GM20431 (cell line): ENCODE data around the gene HSCB.
"Not testable (repeated sequence)": the region's sequence is repeated elsewhere in the genome, so short reads cannot be mapped to it uniquely, and the experiment has no call there.

Experiments
- in situ Hi-C: fragments of 300-500 bp; cut with MseI, MboI; formaldehyde crosslinking; loops from one replicate; pipeline ENCODE4 v1.15.0; 2020; ENCODE audit warnings: low sequenced_read_pairs; ENCODE audit not compliant: unreplicated experiment

The HSCB gene, protein sequence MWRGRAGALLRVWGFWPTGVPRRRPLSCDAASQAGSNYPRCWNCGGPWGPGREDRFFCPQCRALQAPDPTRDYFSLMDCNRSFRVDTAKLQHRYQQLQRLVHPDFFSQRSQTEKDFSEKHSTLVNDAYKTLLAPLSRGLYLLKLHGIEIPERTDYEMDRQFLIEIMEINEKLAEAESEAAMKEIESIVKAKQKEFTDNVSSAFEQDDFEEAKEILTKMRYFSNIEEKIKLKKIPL

DNA sequence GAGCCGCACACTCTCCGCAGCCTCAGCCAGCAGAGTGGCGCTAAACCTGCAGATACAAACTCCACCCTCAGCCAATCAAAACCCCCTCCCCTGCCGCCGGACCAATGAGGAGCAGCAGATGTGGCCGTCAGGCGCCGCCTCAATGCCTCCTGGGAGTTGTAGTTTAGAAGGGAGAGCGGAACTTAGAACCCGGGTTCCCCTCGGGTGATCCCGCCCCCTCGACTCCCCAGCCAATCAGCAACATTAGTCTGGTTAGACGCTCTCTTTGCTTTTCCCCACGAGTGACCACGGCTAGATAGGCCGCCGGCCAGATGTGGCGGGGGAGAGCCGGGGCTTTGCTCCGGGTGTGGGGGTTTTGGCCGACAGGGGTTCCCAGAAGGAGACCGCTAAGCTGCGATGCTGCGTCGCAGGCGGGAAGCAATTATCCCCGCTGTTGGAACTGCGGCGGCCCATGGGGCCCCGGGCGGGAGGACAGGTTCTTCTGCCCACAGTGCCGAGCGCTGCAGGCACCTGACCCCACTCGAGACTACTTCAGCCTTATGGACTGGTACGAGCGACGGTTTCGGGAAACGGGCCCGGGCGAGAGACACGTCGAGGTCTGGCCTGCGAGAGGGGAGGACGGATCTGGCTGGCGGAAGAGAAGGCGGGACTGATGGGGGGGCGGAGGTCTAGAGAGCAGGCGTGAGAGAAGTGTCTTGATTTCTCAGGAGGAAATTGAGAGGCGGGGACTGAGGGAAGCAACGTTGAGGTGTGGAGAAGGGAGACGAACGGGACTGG, at the start of gene HSCB, which contains the start of gene CHEK2:
TSS of gene HSCB (plus strand) at position 255 of the 777 bp plus-strand sequence. CDS start at position 312, 57 bp downstream.
TSS of gene CHEK2 (minus strand) at position 36 of the 777 bp plus-strand sequence. CDS start 7,099 bp downstream, outside the sequence.
- in situ Hi-C loops = no loop called here

DNA sequence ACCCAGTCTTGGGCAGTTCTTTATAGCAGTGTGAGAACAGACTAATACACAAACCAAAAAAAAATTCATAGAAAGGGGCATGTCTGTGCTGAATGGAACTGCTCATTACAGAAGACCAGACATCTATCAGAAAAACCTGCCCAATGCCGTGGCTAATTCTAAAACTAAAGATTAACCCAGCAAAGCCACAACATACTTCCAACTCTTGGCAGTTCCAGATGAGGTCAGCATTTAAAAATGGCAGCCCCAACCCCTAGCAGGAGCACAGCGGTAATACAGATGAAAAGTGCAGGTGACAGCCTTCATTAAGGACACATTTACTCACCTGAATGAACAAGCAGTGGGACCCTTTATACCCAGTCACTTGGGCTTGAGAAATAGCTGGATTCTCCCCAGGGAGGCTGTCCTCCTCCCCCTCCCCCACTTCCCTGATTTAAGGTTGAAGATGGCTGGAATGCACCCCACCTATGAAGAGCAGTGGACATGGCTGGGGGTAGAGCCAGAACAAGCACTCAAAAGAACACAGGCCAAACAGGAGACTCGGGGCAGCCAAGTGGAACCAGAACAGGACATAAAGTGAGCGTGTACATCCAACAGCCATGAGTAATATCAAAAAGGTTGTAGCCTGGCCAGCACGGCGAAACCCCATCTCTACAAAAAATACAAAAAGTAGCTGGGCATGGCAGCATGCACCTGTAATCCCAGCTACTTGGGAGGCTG, 48.6 kb upstream of the HSCB start:
- in situ Hi-C loops = not testable (repeated sequence)

DNA sequence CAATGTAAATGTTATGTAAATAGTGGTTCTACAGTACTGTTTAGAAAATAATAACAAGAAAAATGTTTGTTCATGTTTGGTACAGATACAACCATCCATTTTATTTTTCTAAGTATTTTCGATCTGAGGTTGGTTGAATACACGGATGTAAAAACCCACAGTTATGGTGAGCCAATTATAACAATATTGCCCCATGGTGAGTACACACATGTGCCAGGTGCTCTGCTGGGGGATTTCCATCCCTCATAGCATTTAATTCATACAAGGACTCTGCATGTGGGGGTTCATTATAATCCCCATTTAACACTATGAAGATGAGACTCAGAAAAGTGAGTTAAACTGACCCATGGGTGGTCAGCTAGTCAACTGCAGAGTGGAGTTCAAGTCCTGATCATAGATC, 38.9 kb upstream of the HSCB start:
- in situ Hi-C loops = no loop called here

DNA sequence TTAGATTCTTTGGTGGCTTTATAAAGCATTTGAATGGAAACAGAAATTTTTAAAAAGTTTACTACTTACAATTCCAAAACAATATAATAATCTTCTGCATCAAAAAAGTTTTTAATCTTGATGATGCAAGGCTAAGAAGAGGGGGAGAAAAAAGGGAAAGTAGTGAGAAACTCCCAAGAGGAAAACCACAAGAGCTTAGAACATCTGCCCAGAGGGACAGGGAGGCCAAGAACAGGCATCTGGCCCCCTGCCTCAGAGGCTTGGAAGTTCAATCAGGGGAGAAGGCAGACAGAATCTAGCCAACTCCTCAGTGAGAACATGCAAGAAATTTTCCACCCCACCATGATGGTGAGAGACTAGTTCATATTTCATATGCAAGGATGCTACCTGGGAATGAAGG, 38.4 kb upstream of the HSCB start:
- in situ Hi-C loops = no loop called here

DNA sequence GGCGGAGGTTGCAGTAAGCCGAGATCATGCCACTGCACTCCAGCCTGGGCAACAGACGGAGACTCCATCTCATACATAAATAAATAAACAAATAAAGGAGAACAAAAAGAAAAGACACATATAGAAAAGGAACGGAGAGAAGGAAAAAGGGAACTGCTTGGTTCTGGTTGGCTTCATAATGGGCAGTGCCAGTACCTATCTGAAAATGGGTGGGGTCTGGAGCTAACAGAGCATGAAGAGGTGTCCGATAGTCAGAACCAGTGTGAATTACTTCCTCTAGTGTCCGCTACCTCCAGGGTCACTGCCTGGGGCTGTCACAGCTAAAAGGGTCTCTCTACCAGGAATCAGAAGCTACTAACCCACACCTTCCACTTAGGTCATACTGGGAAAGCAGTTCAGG, 35.0 kb upstream of the HSCB start:
- in situ Hi-C loops = no loop called here

DNA sequence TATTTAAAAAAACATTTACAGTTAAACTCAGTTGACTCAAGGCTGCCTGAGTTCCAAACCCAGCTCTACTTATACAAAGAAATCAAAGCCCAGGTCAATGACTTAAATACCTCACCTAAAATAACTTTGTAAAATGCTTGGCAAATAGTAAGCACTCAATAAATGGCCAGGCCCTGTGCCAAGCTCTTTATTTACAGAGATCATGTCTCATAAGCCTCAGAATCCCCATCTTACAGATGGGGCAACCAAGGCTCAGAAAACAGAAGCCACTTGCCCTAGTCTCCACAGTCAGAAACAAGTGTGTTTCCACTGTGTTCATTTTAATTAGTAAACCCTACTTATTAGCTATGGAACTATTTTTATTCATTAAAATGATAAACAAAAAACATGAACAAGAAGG, 31.7 kb upstream of the HSCB start:
- in situ Hi-C loops = no loop called here

DNA sequence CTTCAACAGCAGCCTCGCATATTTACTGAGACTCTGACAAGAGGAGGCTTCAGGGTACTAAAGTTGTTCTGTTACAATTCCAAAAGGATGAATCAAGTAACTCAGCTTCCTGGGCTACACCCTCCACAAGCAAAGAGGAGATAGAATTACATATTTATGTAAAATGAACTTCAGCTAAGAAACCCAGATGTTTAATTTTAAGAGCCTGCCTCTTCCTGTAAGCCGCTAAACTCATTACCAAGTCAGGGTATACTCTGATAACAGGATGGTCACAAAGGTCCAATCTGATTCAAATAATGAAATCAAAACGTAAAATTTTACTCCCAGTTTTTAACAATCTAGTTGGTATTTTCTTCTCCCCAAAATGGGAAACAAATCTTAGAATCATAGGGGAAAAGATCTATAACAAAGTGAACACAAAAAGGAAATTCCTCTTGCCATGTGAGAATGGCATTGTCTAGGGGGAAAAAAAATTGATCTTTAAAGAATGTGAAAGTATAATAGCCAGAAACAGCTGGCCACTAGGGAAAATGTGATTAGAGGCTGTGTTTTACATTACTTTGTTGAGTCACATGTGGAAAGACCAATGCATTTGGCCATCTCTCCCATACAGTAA, 31.2 kb upstream of the HSCB start:
- in situ Hi-C loops = no loop called here

DNA sequence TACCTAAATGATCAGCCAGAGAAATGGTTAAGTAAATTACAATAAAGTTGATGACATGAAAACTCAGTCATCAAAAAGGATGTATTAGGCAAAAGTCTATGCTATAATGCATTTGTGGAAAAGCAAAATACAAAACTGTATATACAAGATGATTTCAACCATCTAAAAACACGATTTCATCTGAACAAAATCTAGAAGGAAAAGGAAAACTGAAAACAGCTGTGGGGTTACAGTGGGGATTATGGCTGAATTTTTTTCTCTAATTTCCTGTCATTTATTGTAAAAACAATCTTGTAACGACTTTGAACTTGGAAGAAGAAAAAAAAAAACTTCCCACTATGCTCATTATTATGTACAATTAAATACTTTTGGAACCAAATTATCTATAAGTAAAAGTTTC, 30.5 kb upstream of the HSCB start:
- in situ Hi-C loops = no loop called here

DNA sequence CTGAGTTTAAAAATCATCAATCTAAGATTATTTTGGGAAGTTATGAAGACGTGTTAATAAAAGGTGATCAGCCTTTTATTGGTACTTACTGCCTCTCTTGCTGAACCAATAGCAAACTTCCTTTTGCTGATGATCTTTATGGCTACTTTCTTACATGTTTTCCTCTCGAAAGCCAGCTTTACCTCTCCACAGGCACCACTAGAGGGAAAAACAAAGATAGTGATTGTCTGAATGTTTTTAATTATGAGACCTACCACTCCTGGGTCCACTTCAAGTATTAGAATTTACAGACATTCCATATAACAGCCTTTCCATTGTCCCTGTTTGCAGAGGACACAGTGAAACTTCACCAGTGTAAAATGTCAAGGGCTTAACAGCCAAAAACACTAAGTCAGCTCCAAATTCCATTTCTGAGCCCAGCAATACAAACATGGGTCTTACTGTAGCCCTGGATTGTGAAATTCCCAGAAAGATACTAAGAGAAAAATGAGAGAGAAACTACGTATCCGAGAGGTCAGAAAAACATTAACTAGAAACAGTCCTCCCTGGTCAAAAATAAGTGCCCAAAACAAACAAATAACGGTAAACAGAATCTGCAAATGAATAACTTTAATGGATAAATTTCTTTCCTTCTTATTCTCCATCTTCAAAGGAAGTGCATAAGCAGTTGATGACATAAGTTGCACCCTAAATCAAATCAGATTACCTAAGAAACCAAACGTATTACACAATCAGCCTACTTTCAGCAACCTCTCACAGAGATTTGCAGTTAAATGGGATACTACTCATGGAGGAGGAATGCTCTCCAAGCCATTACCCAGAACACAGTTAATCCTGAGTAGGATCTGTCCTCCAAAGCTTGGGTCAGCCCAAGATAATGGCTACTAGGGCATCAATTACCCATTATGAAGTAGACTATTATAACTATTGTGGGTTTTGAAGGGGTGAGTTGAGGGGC, 29.7 kb upstream of the HSCB start:
- in situ Hi-C loops = no loop called here

DNA sequence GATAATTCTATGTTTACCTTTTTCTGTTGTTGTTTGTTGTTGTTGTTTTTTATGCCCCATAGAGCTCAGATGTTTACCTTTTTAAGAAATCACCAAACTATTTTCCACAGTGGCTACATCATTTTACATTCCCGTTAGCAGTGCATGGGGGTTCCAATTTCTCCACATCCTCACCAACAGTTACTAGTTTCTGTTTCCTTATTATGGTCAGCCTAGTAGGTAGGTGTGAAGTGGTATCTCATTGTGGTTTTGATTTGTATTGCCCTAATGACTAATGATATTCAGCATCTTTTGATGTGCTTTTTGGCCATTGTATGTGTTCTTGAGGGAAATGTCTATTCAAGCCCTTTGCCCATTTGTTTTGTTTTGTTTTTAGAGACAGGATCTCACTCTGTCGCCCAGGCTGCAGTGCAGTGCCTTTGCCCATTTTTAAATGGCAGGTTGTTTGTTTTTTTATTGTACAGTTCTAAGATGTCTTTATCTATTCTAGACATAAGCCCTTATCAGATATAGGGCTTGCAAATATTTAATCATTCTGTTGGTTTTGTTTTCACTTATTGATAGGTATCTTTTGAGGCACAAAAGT, 27.7 kb upstream of the HSCB start:
- in situ Hi-C loops = no loop called here

DNA sequence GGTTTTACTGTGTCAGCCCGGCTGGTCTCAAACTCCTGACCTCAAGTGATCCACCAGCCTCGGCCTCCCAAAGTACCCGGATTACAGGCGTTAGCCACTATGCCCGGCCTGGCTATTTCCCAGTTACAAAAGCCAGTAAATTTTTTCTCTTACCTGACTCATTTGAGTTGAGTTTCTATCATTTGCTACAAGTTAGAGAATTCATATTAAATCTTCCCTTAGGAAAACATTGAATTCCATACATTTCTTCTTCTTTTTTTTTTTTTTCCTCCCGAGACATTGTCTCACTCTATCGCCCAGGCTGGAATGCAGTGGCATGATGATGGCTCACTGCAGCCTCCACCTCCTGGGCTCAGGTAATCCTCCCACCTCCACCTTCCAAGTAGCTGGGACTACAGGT, 26.2 kb upstream of the HSCB start:
- in situ Hi-C loops = no loop called here

DNA sequence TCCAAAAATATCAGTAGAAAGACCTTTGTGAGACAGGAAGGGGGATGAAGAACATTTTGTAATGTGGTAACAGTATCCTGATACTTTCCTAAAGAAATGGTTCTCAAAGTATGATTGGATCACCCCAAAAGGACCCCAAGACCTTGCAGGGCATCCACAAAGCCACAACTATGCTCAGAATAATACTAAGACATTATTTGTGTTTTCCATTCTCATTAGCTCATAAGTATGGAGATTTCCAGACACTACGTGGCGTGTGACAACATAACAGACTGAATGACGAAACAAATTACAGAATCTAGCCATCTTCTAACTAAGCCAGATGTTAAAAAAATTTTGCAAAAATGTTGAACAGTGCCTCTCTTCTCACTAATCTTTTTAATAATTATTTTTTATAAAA, 25.2 kb upstream of the HSCB start:
- in situ Hi-C loops = no loop called here

DNA sequence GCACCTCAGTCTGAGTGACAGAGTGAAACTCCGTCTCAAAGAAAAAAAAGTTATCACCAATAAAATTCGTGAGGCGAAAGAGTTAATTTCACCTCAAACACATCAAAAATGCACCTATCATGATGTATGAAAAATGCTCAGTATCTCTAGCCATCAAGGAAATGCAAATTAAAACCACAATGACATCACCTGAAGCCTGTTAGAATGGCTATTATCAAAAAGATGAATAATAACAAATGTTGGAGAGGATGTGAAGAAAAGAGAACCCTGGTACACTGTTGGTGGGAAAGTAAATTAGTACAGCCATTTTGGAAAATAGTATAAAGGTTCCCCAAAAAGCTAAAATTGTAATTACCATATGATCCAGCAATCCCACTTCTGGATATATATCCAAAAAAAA, 23.8 kb upstream of the HSCB start:
- in situ Hi-C loops = no loop called here

DNA sequence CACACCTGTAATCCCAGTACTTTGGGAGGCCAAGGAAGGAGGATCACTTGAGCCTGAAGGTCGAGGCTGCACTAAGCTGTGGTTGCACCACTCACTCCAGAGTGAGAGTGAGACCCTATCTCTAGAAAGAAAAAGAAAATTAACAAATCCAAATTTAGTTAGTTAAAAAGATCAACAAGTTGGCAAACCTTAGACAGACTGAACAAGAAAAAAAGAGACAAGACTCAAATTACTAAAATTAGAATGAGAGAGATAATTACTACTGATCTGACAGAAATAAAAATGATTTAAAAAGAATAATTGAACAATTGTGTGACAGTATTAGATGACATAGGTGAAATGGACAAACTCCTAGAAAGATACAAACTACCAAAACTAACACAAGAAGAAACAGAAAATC, 13.8 kb upstream of the HSCB start:
- in situ Hi-C loops = no loop called here

DNA sequence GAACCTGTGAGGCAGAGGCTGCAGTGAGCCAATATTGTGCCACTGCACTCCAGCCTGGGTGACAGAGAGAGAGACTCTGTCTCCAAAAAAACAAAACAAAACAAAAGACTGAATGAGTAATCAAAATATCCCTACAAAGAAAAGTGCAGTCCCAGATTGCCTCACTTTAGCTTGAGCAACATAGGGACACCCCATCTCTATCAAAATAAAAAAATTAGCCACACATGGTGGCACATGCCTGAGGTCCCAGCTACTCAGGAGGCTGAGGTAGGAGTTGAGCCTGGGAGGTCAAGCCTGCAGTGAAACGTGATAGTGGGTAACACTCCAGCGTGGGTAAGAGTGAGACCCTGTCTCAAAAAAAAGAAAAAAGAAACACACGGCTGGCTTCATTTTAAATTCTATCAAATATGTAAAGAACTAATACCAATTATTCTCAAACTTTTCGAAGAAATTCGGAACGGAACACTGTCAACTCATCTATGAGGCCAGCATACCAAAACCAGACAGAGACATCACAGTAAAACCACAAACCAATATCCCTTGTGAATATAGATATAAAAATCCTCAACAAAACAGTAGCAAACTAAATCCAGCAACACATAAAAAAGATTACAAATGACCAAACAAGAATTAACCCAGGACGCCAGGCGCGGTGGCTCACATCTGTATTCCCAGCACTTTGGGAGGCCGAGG, 13.1 kb upstream of the HSCB start:
- in situ Hi-C loops = no loop called here

DNA sequence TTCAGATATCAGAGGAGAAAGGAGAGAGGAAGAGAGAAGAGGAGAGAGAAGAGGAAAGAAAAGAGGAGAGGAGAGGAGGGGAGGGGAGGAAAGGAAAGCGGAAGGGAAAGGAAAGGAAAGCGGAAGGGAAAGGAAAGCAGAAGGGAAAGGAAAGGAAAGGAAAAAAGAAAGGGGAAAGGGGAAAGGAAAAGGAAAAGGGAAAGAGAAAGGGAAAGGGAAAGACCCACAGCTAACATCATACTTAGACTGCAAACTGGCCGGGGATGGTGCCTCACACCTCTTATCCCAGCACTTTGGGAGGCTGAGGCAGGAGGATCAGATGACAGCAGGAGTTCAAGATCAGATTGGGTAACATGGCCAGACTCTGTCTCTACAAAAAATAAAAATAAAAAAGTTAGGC, 11.7 kb upstream of the HSCB start:
- in situ Hi-C loops = no loop called here

DNA sequence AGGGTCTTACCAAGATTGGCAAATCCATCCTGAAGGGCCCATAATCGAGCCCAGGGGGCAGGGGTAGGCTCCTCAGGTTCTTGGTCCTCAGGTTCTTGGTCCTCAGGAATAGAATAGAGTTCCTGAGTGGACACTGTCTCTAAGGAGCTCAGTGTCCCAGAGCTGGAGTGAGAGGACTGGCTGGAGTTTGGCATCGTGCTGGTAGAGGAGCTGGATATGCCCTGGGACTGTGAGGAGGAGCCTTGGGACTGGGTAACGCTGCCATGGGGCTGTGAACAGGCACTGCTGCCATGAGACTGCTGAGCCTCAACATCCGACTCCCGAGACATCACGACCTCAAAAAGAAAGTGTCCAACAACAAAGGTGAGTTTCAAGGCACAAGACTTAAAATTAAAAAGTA, 7.4 kb upstream of the HSCB start:
- in situ Hi-C loops = no loop called here

DNA sequence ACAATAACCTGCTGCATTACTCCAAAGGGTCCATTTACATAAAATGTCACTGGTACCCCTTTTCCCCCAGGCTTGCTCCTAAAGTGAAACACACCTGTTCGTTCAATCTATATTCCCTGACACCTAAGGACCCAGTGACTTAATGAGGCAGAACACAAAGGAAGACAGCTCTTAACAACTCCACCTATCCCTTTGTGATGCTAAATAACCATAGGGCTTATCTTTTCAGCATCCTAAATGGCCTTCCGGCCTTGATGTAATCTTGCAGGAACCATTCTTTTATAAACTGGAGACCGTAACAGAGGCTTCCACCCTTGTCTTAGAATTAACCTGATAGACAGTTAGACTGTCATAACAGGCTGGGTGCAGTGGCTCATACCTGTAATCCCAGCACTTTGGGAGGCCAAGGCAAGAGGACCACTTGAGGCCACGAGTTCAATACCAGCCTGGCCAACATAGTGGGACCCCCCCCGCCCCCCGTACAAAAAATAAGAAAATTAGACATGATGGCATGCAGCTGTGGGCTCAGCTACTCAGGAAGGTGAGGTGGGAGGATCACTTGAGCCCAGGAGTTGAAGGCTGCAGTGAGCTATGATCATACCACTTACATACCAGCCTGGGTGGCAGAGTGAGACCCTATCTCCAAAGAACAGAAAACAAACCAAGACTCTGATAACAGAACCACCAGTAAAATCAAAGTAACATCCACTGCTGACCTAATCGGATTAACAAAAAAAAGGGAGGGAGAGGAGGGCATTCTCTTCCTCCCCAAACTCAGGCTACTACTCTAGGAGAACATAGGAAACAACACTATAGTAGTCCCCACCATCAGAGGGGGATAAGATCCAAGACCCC, 5.3 kb upstream of the HSCB start:
- in situ Hi-C loops = no loop called here
